ENCODE data around the gene HGFAC.

HGFAC gene

GRCh38 chr4:3488820-3489219 is 47.1 kb downstream of the HGFAC start:
- H3K79me2 ChIP-seq (ENCODE audit: insufficient read depth, low read depth) = no peaks in the 10 kb centered on the region
- no peak overlapping the region for H3K4me2 ChIP-seq
- peaks cover 24% of the 10 kb centered on the region; the same call in 1 of the 2 replicates for H3K27me3 ChIP-seq (ENCODE audit: insufficient read depth, low read depth)
- no peaks in the 10 kb centered on the region for H3K36me3 ChIP-seq (ENCODE audit: insufficient read depth)
- no peak overlapping the region for H2AFZ ChIP-seq (ENCODE audit: low read depth)
- TF ChIP-seq CTCF (conservative IDR thresholded peaks at IDR 0.05; ENCODE audit: low read depth, low read length) = no peak
- no peak overlapping the region for H3K27ac ChIP-seq
- no peak overlapping the region for H3K9ac ChIP-seq
- H3K4me1 ChIP-seq (ENCODE audit: low read depth, poor library complexity, severe bottlenecking) = no peaks in the 10 kb centered on the region
- no peak overlapping the region for H3K4me3 ChIP-seq (IDR thresholded peaks at IDR 0.05; ENCODE audit: insufficient read depth, low read depth, low read length)
- no peaks in the 10 kb centered on the region for H4K20me1 ChIP-seq (ENCODE audit: insufficient read depth)

- Histone ChIP-seq H3K4me1 (ENCODE audit: low read depth, poor library complexity, severe bottlenecking) (no peaks in the 10 kb centered on the region), H3K9ac (no peak overlapping the region), H4K20me1 (ENCODE audit: insufficient read depth) (no peaks in the 10 kb centered on the region), H2AFZ (ENCODE audit: low read depth) (no peak overlapping the region), H3K36me3 (ENCODE audit: insufficient read depth) (no peaks in the 10 kb centered on the region), H3K27me3 (ENCODE audit: insufficient read depth, low read depth) (peaks cover 19% of the 10 kb centered on the region; the same call in 1 of the 2 replicates), H3K4me2 (no peak overlapping the region), H3K79me2 (ENCODE audit: insufficient read depth, low read depth) (no peaks in the 10 kb centered on the region), H3K4me3 (IDR thresholded peaks at IDR 0.05; ENCODE audit: insufficient read depth, low read depth, low read length) (no peak overlapping the region), H3K27ac (no peak overlapping the region)
- TF ChIP-seq CTCF (conservative IDR thresholded peaks at IDR 0.05; ENCODE audit: low read depth, low read length) = no peak
Observed at GRCh38 chr4:3489451-3489962, 47.7 kb downstream of the HGFAC start.

GRCh38 chr4:3491681-3492405 is 50.1 kb downstream of the HGFAC start:
- Histone ChIP-seq H3K4me3 (IDR thresholded peaks at IDR 0.05; ENCODE audit: insufficient read depth, low read depth, low read length) (no peak overlapping the region), H3K4me1 (ENCODE audit: low read depth, poor library complexity, severe bottlenecking) (no peaks in the 10 kb centered on the region), H4K20me1 (ENCODE audit: insufficient read depth) (no peaks in the 10 kb centered on the region), H3K9ac (no peak overlapping the region), H3K27me3 (ENCODE audit: insufficient read depth, low read depth) (peaks cover 16% of the 10 kb centered on the region; the same call in 1 of the 2 replicates), H3K27ac (no peak overlapping the region), H3K4me2 (no peak overlapping the region), H3K79me2 (ENCODE audit: insufficient read depth, low read depth) (no peaks in the 10 kb centered on the region), H2AFZ (ENCODE audit: low read depth) (no peak overlapping the region), H3K36me3 (ENCODE audit: insufficient read depth) (no peaks in the 10 kb centered on the region)
- TF ChIP-seq CTCF (conservative IDR thresholded peaks at IDR 0.05; ENCODE audit: low read depth, low read length) = no peak

- Histone ChIP-seq H4K20me1 (ENCODE audit: insufficient read depth) (no peaks in the 10 kb centered on the region), H3K4me1 (ENCODE audit: low read depth, poor library complexity, severe bottlenecking) (no peaks in the 10 kb centered on the region), H3K79me2 (ENCODE audit: insufficient read depth, low read depth) (no peaks in the 10 kb centered on the region), H2AFZ (ENCODE audit: low read depth) (no peak overlapping the region), H3K9ac (no peak overlapping the region), H3K36me3 (ENCODE audit: insufficient read depth) (no peaks in the 10 kb centered on the region), H3K27me3 (ENCODE audit: insufficient read depth, low read depth) (peaks cover 16% of the 10 kb centered on the region; the same call in 1 of the 2 replicates), H3K4me3 (IDR thresholded peaks at IDR 0.05; ENCODE audit: insufficient read depth, low read depth, low read length) (no peak overlapping the region), H3K27ac (no peak overlapping the region), H3K4me2 (no peak overlapping the region)
- TF ChIP-seq CTCF (conservative IDR thresholded peaks at IDR 0.05; ENCODE audit: low read depth, low read length) = no peak
Observed at GRCh38 chr4:3492741-3493719, 51.3 kb downstream of the HGFAC start.
